DOHH2 (cell line): ENCODE data around the gene CNOT3.
A peak's percentile ranks its signal among the peaks of the same experiment; 100 is the strongest.

Source experiments
- H3F3A ChIP-seq: fragments of 200-600 bp; sonication (generic), shearing (Covaris generic); 2 replicates; pipeline ENCODE4 v1.6.0; 2016; ENCODE audit warnings: antibody characterized with exemption, mild to moderate bottlenecking; ENCODE audit not compliant: control insufficient read depth, insufficient read depth
- H3K27ac ChIP-seq: fragments of 200-600 bp; sonication (generic); 2 replicates; pipeline ENCODE4 v1.5.1; 2014; ENCODE audit warnings: low read depth, mild to moderate bottlenecking, low read length, moderate library complexity
- H3K27me3 ChIP-seq: fragments of 200-600 bp; sonication (generic); 2 replicates; pipeline ENCODE4 v1.6.1; 2014; ENCODE audit warnings: mild to moderate bottlenecking, low read length, mixed read lengths; ENCODE audit not compliant: control insufficient read depth
- H3K36me3 ChIP-seq: fragments of 200-600 bp; sonication (generic); 2 replicates; pipeline ENCODE4 v1.6.1; 2014; ENCODE audit warnings: mild to moderate bottlenecking, low read length, moderate library complexity, mixed read lengths; ENCODE audit not compliant: control insufficient read depth
- H3K4me1 ChIP-seq: fragments of 200-600 bp; sonication (generic); 2 replicates; pipeline ENCODE4 v1.6.1; 2014; ENCODE audit warnings: mild to moderate bottlenecking, low read length, mixed read lengths; ENCODE audit not compliant: control insufficient read depth
- H3K4me2 ChIP-seq: fragments of 200-600 bp; sonication (generic); 2 replicates; pipeline ENCODE4 v1.6.0; 2014; ENCODE audit warnings: mild to moderate bottlenecking, low read length, moderate library complexity
- H3K4me3 ChIP-seq: fragments of 200-600 bp; sonication (generic); 2 replicates; pipeline ENCODE4 v1.5.1; 2014; ENCODE audit warnings: mild to moderate bottlenecking, low read length, mixed read lengths
- H3K79me2 ChIP-seq: fragments of 200-600 bp; sonication (generic); 2 replicates; pipeline ENCODE4 v1.6.1; 2014; ENCODE audit warnings: mild to moderate bottlenecking, low read length, mixed read lengths; ENCODE audit not compliant: control insufficient read depth
- H3K9me2 ChIP-seq: fragments of 200-600 bp; sonication (generic); replicated peaks from 2 replicates; pipeline ENCODE4 v1.6.1; 2014; ENCODE audit warnings: mild to moderate bottlenecking, low read length, mixed read lengths; ENCODE audit not compliant: control insufficient read depth
- H3K9me3 ChIP-seq: fragments of 200-600 bp; sonication (generic); 2 replicates; pipeline ENCODE4 v1.6.1; 2014; ENCODE audit warnings: antibody characterized with exemption, low read length, mixed read lengths; ENCODE audit not compliant: control insufficient read depth, insufficient read depth
- H4K20me1 ChIP-seq: fragments of 200-600 bp; sonication (generic); 2 replicates; pipeline ENCODE4 v1.6.0; 2014; ENCODE audit warnings: low read depth, mild to moderate bottlenecking, antibody characterized with exemption, low read length, moderate library complexity; ENCODE audit not compliant: control insufficient read depth, insufficient read depth
- CTCF ChIP-seq: fragments of 200-600 bp; sonication (generic); IDR thresholded peaks from one replicate; pipeline ENCODE4 v1.5.1; 2014; ENCODE audit warnings: antibody characterized with exemption, mild to moderate bottlenecking, low read depth, low read length; ENCODE audit not compliant: poor library complexity, severe bottlenecking
- EZH2phosphoT487 ChIP-seq: fragments of 200-600 bp; sonication (generic); IDR thresholded peaks from 2 replicates; pipeline ENCODE4 v1.6.1; 2017; ENCODE audit warnings: borderline replicate concordance, mild to moderate bottlenecking, antibody characterized with exemption, low read length, moderate library complexity, mixed read lengths

Gene CNOT3

GRCh38 chr19:54156490-54156889, 18.9 kb downstream of the CNOT3 start:
- no peak overlapping the region for H3K4me3 ChIP-seq
- H3K9me3 ChIP-seq = no peaks in the 10 kb centered on the region
- peaks cover 61% of the 10 kb centered on the region for H3K36me3 ChIP-seq
- H3K4me2 ChIP-seq = no peak overlapping the region
- peaks cover 23% of the 10 kb centered on the region for H3K79me2 ChIP-seq
- H3K27ac ChIP-seq = no peak overlapping the region
- peaks cover 3% of the 10 kb centered on the region for H3F3A ChIP-seq
- H3K27me3 ChIP-seq = no peaks in the 10 kb centered on the region
- H3K9me2 ChIP-seq = no peaks in the 10 kb centered on the region
- H4K20me1 ChIP-seq = no peaks in the 10 kb centered on the region
- no peak for TF ChIP-seq CTCF
- no peak for TF ChIP-seq EZH2phosphoT487
- peaks cover 22% of the 10 kb centered on the region for H3K4me1 ChIP-seq

- Histone ChIP-seq H3K36me3 (peaks cover 56% of the 10 kb centered on the region), H3K4me1 (peaks cover 27% of the 10 kb centered on the region), H3F3A (peaks cover 3% of the 10 kb centered on the region), H4K20me1 (no peaks in the 10 kb centered on the region), H3K4me3 (no peak overlapping the region), H3K9me2 (no peaks in the 10 kb centered on the region), H3K9me3 (no peaks in the 10 kb centered on the region), H3K4me2 (no peak overlapping the region), H3K27me3 (no peaks in the 10 kb centered on the region), H3K79me2 (peaks cover 27% of the 10 kb centered on the region), H3K27ac (no peak overlapping the region)
- TF ChIP-seq EZH2phosphoT487 = no peak
- TF ChIP-seq CTCF = no peak
Measured at GRCh38 chr19:54156953-54157352, 19.4 kb downstream of the CNOT3 start.

DNA sequence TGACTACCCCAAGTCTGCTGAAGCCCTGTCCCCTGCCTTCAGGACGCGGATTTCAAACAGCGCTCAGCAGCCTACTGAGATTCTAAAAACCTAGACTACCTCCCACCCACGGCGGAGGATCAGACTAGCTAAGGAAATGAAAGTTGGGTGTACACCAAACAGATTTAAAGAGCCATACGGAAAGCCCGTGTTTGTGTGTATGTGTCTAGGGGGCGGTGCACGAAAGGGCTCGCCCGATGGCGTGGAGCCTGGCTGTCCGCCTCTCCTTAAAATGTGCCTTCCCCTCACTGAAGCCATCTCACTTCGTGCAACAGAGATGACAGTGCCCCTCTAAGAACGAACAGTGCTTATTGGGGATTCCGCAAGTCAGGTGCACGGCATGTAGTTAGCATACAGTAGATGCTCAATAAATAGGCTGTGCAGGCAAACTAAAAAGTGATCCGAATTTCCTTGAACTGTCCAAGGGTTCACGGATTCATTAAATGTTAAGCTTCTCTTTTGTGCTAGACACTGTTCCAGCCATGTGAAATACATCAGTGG, 21.3 kb downstream of the CNOT3 start:
- H3K79me2 ChIP-seq = peaks cover 28% of the 10 kb centered on the region
- peak overlapping the region; percentile 90 for H3K4me3 ChIP-seq
- no peaks in the 10 kb centered on the region for H3K27me3 ChIP-seq
- H4K20me1 ChIP-seq = peaks cover 5% of the 10 kb centered on the region
- H3K4me2 ChIP-seq = peak overlapping the region; percentile 97
- peaks cover 37% of the 10 kb centered on the region for H3K36me3 ChIP-seq
- TF ChIP-seq CTCF = no peak
- no peaks in the 10 kb centered on the region for H3K9me3 ChIP-seq
- peak overlapping the region; percentile 75 for H3K27ac ChIP-seq
- peaks cover 3% of the 10 kb centered on the region for H3F3A ChIP-seq
- no peaks in the 10 kb centered on the region for H3K9me2 ChIP-seq
- peaks cover 34% of the 10 kb centered on the region for H3K4me1 ChIP-seq
